ENCODE data around the gene PIN1. TPM values are rescaled to one million over a fixed set of nuclear protein-coding genes. Genes with fewer than 3 reads are reported as not detected.
A peak's percentile ranks its signal among the peaks of the same experiment; 100 is the strongest.
"Not testable (repeated sequence)": the region's sequence is repeated elsewhere in the genome, so short reads cannot be mapped to it uniquely, and the experiment has no call there.

The PIN1 gene
- total RNA-seq, 1 donor from 2014 or later = 128 TPM

DNA sequence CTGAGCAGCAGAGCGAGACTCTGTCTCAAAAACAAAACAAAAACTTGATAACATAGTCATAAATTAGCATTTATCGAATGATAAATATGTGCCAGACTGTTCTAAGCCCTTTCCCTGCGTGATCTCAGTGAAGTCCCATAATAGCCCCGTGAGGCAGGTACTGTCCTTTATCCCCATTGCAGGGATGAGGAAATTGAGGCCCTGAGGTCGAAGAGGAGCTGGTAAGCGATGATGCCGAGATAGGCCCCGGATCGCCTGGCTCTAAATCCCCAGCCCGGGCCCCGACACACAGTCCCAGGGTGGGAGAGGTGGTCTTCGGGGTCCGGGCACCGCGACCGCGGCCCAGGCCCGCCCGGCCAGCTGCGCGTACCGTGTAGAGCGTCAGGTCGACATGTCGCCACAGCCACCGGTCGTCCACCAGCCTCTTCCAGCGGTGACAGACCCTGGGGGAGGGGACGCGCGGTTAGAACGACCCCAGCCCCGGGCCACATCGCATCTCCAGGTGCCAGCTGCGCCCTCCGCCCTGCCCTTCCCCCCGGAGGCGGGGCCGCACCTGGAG, 16.9 kb upstream of the PIN1 start:
- no peak for DNase-seq (ENCODE audit: extremely low read depth, low read depth, low spot score)

DNA sequence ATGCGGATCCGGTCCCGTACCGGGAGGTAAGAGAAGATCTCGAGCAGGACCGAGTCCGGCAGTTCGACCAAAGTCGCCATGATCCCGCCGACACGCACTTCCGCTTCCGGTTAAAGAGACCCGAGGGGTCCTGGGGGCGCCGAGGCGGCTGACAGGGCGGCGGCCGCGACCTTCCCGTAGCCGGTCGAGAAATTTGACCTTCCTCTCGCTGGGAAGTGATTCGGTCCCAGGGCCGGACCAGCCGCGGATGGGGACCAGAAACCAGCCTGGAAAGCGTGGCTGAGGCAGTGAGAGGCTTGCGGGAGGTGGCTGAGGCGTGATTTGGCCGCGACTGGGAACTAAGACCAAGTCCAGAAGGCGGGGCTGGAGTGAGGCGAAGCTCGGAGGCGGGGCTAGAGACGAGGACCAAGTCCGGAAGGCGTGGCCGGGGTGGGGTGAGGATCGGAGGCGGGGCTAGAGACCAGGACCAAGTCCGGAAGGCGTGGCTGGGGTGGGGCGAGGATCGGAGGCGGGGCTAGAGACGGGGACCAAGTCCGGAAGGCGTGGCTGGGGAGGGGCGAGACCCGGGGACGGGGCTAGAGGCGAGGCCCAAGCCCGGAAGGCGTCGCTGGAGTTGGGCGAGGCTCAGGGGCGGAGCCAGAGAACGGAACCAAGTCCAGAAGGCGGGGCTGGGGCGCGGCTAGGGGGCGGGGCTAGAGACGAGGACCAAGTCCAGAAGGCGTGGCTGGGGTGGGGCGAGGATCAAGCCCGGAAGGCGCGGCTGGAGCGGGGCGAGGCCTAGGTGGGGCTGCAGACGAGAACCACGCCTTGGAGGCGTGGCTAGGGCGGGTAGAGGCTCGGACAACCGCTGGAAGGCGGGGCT, 16.2 kb upstream of the PIN1 start, which contains the start of gene FBXL12:
FBXL12 (minus strand) TSS at position 346 of the 862 bp plus-strand sequence; CDS start at position 80, 266 bp downstream.
- peak; percentile 97 for DNase-seq (ENCODE audit: extremely low read depth, low read depth, low spot score)

DNA sequence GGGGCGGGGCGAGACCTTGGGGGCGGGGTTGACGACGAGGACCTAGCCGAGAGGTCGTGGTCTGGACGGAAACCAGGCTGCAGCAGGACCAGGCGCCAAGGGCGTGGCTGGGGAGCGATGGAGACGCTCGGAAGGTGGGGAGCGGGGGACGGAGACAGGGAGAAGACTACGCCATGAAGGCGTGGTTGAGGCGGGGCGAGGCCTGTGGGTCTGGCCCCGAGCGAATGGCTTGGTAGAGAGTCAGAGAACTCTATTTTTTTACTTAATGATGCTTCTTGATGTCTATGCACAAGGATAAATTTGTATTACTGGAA, 15.6 kb upstream of the PIN1 start:
- DNase-seq (ENCODE audit: extremely low read depth, low read depth, low spot score) = no peak

DNA sequence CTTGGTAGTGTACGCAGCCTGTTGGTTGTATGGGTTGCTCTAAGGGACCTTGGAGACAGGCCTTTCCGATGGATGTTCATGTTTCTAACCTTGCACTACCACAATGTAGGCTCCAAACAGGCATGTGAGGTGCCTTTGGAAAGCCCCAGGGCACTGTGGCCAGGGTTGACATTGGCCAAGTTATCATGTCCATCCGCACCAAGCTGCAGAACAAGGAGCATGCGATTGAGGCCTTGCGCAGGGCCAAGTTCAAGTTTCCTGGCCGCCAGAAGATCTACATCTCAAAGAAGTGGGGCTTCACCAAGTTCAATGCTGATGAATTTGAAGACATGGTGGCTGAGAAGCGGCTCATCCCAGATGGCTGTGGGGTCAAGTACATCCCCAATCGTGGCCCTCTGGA, 15.1 kb upstream of the PIN1 start:
- DNase-seq (ENCODE audit: extremely low read depth, low read depth, low spot score) = not testable (repeated sequence)

DNA sequence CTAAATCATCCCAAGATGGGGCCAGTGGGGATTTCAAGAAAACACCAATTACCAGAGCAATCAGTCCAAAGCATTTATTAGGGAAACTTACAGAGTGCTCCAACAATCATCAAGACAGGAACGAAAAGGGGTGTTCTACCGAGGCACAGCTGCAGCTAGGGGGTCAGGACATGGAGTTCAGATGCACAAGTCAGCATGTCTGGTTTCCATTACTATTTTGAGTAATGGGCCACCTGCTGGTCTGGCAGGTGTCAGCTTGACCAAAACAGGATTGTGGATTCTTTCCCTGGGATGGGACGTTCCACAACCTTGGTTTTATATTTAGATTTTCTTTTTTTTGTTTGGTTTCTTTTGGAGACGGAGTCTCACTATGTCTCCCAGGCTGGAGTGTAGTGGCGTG, 11.3 kb upstream of the PIN1 start:
- no peak for DNase-seq (ENCODE audit: extremely low read depth, low read depth, low spot score)

DNA sequence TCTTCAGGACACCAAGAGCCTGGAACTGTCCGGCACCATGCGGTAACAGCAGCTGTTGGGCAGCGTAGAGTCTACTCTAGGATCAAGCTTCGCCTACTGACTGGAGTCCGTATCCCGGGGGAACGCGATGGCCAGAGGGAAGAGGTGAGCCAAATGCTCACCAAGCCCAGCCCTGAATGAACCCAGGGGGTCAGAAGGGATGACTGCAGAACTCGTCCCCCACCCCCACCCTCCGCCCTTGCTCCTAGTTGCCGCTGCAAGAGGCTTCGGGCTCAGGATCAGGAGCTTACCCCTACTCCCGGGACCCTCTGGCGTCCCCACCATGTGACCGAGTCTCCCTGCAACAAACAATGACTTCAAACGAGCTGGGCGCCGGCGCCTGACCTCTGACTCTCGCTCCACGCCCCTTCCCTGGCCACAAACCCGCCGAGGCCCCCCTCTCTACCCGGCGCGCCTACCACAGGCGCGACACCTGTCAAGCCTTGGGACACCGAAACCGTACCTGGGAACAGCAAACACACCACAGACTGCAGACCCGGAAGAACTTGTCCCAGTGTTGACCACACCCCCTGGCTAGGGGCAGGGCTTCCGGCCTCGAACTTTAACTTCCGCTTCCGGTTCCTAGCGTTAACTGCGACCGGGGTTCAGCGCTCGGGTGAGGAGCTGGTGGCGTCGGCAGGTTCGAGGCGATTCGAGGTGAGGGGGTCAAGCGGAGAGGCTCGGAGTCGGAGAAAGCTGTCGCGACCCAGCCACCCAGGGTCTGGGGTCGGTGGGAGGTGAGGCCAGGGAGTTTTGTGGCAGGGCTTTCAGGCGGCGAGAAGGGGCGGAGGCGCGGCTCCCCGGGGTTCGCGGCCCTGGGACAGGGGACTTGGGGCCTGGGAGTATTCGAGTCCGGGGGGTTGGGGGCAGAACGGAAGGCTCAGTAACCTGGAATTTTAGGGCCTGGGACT, 7.6 kb upstream of the PIN1 start, which contains the start of gene UBL5:
UBL5 (plus strand) TSS at position 630 of the 950 bp plus-strand sequence. CDS start 420 bp downstream, outside the sequence.
- peak; percentile 41 for DNase-seq (ENCODE audit: extremely low read depth, low read depth, low spot score)

DNA sequence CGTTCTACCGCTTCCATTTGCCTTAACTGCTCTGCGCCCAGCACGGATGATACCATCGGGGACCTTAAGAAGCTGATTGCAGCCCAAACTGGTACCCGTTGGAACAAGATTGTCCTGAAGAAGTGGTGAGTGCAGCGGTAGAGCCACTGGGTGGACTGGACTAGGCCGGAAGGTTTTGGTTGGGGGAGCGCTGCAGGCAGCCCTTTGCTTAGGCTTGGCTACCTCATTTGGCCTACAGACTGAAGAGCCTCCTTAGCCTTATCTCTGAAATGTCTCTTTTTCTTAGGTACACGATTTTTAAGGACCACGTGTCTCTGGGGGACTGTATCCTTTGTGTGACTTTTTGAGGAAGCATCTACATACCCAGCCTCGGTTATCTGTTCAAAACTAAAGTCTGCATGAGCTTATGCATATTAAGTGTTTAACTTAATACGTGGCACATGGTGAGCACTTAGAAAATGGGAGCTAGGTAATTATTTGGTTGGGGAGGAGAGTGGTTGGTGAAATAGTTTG, 6.5 kb upstream of the PIN1 start:
- no peak for DNase-seq (ENCODE audit: extremely low read depth, low read depth, low spot score)

DNA sequence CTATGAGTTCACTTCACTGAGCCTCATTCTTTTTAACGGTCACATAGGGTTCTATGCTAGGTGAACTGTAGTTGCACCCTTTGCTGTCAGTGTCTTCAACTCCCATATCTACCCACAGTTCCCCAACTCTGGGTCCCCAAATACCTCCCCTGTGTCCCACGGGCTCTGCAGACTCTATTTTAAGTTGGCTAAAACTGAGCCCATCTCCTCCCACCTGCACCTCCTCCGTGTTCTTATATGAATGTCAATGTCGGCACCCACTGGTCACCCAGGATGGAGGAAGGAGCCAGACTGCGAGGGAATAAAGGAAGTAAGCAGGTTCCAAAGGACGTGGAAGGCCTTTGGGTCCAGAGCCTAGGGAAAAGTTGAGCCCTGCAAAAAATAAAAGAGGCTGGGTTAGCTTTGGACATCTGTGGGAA, 802 bp upstream of the PIN1 start:
- no peak for DNase-seq (ENCODE audit: extremely low read depth, low read depth, low spot score)

DNA sequence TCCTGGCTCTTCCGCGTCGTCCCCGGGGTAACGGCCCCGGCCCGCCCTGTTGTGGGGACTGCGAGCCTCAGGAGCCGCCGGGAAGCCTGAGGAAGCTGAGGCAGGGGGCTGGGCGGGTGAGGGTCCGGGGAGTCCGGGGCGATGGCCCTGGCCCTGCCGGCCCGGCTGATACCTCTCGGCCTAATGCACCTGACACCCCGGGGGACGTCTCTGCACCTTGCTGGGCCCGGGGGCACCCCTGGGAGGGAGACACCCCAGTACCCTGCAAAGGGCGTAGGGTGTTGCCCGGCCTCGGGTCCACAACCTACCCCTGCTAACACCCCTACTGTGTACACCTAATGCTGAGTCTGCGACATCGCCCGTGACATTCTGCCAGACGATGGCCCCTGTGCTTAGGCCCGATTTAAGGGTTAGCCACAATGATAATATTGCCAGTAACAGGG, 410 bp downstream of the PIN1 start:
- DNase-seq (ENCODE audit: extremely low read depth, low read depth, low spot score) = no peak

DNA sequence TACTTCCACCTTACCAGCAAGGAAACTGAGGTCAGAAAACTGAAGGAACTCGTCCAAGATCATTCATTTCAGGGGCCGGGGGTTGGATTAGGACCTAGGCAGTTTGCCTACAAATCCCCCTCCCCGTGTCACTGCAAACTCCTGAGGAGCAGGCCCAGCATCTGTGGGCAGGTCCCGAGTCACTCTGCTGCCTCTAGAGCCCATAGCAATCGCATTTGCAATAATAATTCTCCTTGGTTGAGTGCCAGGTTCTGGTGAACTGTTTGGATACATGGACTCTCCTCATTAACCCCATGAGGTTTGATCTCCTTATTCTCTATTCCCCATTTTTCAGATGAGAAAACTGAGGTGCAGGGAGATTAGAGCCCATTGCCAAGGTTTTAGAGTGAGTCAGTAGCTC, 903 bp downstream of the PIN1 start:
- DNase-seq (ENCODE audit: extremely low read depth, low read depth, low spot score) = no peak

DNA sequence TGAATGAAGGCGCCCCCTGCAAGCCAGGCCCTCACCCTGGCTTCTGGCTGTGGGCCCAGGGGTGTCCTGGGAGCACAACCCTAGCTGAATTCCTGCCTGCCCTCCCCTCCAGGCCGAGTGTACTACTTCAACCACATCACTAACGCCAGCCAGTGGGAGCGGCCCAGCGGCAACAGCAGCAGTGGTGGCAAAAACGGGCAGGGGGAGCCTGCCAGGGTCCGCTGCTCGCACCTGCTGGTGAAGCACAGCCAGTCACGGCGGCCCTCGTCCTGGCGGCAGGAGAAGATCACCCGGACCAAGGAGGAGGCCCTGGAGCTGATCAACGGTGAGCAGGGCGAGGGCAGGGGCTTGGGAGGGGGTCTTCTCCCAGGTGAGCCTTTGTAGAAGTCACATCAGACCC, 3.2 kb downstream of the PIN1 start:
- no peak for DNase-seq (ENCODE audit: extremely low read depth, low read depth, low spot score)

DNA sequence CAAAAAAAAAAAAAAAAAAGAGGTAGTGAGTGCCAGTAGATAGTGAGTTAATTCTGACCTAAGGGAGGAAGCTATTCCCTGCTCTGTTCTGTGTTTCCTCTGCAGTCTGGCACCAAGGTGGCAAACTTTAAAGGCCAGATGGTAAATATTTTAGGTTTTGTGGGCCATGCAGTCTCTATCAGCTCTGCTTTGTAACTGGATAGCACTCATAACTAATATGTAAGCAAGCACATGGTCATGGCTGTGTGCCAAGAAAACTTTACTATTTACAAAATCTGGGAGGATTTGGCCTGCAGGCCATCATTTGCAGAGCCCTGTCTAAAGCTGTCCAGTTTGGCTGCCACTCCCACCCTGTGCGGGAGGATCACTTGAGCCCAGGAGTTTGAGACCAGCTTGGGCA, 4.3 kb downstream of the PIN1 start:
- DNase-seq (ENCODE audit: extremely low read depth, low read depth, low spot score) = no peak

DNA sequence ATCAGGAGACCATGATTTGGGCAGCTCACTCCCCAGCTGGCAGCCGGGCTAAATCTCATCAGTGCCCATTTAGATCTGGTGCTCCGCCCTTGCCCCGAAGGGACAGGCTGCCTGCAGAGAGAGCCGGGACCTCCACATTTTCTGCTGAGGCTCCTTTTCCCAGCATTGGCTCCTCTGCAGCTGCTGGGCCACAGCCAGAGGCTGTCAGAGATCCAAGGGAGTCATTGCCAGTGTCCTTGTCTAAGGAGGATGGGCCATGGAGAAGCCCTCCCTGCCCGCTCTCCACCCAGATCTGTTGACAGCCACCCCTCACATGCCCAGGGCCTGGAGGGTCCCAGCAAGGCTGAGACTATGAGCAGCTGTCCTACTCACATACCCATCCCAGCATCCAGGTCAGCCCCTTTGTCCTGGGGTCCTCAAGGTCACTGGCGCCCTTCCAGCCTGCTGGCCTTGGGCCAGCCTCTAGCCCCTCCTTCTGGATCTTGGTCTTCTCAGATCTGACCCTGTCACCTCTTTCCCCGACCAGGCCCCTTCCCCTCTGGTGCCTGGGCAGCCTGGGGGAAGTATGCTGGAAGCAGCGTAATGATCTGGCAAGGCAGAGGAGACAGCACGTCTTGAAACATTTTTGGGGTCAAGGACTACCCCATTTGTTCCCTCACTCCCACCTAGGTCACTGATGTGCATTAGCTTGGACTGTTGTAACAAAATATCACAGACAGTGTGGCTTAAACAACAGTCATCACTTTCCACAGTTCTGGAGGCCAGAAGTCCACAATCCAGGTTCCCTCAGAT, 7.9 kb downstream of the PIN1 start:
- no peak for DNase-seq (ENCODE audit: extremely low read depth, low read depth, low spot score)

DNA sequence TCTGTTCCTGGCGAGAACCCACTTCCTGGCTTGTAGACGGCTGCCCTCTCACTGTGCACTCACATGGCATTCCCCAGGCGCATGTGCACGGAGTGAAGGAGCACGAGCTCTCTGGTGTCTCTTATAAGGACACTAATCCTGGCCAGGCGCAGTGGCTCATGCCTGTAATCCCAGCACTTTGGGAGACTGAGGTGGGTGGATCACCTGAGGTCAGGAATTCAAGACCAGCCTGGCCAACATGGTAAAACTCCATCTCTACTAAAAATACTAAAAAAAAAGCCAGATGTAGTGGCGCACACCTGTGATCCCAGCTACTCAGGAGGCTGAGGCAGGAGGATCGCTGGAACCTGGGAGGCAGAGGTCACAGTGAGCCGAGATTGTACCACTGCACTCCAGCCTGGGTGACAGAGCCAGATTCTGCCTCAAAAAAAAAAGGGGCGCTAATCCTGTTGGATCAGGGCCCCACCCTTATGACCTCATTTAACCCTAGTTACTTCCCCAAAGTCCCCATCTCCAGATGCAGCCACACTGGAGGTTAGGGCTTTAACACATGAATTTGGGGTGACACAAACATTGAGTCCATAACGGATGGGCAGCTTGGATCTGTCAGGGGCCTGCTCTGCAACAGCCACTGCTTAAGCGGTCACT, 8.6 kb downstream of the PIN1 start:
- DNase-seq (ENCODE audit: extremely low read depth, low read depth, low spot score) = not testable (repeated sequence)

DNA sequence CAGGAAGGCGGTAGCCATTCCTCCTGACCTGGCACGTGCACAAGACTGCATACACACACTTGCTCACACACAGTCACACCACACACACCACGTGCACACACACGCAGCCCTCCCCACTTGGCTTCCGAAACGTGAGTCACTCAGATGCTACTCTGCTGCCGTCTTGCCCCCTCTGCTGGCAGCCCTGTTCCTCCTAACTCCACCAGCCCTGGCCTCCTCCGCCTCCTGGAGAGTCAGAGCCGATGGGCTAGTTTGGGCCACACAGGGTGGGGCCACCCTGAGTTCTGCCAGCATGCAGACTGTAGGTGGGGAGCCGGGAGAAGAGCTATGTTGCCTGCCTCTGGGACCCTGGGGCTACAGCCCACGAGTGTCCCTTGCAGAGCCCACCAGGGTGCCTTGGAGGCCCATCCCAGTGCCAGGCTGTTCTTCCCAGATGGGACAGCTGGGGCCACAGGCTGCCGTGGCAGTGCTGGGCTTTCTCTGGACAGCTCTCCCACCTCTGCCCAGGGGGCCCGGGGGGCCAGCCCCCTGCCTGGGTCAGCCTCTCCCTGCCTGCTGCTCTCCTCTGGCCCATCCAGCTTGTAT, 12.1 kb downstream of the PIN1 start:
- DNase-seq (ENCODE audit: extremely low read depth, low read depth, low spot score) = peak; percentile 37

DNA sequence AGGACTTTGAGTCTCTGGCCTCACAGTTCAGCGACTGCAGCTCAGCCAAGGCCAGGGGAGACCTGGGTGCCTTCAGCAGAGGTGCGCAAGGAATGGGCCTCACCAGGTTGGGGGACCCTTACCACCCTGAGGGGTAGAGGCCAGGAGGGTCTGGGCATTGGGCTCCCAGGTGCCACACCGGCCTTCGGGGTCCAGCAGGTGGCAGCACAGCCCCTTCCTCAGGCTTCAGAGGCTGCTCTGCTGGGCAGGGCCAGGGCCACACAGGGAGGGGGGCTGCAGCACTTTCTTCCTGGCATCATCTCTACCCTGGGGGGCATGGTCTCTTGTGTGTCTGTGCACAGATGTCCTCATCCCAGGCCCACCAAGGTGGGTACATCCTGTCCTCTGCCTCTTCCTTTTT, 12.9 kb downstream of the PIN1 start:
- DNase-seq (ENCODE audit: extremely low read depth, low read depth, low spot score) = no peak

DNA sequence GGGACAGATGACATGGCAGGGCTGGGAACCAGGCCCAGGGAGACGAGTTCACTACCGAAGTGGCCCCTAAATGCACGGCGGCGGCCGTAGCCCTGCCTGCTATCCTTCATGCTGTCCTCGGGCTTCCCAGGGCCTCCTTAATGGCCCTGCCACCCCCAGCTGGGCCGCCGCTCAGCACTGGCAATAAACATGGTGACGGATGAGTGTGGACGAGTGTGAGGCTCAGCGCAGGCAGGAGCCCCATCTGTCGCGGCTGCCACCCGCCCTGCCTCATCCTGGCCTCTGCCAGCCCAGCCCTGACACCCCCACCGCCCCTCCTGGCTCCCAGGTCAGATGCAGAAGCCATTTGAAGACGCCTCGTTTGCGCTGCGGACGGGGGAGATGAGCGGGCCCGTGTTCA, 13.6 kb downstream of the PIN1 start:
- DNase-seq (ENCODE audit: extremely low read depth, low read depth, low spot score) = no peak

DNA sequence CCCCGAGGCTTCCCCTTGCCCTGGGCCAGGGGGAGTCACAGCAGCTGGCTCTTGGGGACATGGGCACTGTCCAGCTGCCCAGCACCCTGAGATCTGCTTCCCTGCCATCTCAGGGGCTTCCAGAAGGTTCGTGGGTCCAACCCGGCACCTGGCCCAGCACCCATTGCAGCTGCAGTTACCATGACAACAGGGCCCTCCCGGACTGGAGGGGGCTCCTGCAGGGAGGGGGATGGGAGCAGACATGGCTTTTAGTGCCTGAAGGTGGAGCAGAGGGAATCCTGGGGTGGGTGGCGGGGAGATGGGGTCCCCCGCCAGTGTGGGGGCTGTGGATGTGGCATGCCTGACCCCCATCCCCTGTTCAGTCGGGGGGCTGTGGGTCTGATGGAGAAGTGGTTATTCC, 14.7 kb downstream of the PIN1 start:
- no peak for DNase-seq (ENCODE audit: extremely low read depth, low read depth, low spot score)

DNA sequence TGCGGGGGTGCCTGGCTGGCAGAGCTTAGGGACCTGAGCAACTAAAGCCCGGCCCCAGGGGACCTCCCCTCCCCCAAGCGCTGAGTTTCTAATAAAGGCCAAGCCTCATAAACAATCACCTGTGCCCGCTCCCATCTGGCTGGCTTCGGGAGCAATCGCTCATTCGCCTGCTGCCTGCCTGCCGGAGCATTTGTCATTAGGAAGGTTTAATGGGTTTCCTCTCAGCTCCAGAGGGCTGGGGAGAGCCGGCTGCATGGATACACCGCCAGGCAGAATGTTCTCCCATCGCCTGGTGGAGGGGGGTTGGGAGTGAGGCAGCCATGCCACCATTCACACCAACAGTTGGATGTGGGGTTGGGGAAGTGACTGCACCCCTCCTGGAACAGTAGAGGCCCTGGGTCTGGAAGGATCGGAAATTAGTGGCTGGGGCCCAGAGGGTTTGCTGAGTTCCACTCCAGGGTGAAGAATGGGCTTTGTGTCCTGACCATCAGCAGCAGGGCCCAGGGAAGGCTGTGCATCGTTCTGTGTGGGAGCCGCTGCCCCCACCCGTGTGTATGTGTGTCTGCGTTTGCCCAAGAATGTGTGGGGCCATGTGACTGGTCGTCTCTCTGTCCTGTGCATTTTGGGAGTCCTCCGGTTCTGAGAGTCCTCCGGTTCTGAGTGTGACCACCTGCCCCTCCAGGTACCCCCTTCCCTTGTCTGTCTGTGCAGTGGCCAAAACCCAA, 15.3 kb downstream of the PIN1 start:
- no peak for DNase-seq (ENCODE audit: extremely low read depth, low read depth, low spot score)

All from glomerular endothelial cell (primary cell).